Tibial nerve (tissue), 4 donors: ENCODE data around the gene FMN2. TPM values are rescaled to one million over a fixed set of nuclear protein-coding genes. Genes with fewer than 3 reads are reported as not detected.
A peak's percentile ranks its signal among the peaks of the same experiment; 100 is the strongest.

Source experiments
- DNase-seq, 2 donors: peaks; one replicate each; pipeline ENCODE4 v3.0.0-alpha.2; 2019; ENCODE audit warnings: low spot score in 2 of 2
- H3K27ac ChIP-seq, 4 donors: fragments of 200-600 bp; sonication (generic) in 3 of 4; one replicate each; pipeline ENCODE4 v1.5.1; 2017 to 2019; ENCODE audit warnings: mild to moderate bottlenecking in 1 of 4
- H3K27me3 ChIP-seq, 2 donors: fragments of 200-600 bp; sonication (generic) in 1 of 2; one replicate each; pipeline versions ENCODE4 v1.5.1 to v1.6.0; 2017 to 2019
- H3K36me3 ChIP-seq, 3 donors: fragments of 200-600 bp; sonication (generic); one replicate each; pipeline ENCODE4 v1.5.1; 2018 to 2019
- H3K4me1 ChIP-seq, 4 donors: fragments of 200-600 bp; sonication (generic) in 3 of 4; one replicate each; pipeline ENCODE4 v1.5.1; 2017 to 2019
- H3K4me3 ChIP-seq, 4 donors: fragments of 200-600 bp; sonication (generic) in 3 of 4; one replicate each; pipeline ENCODE4 v1.5.1; 2017 to 2019; ENCODE audit warnings: mild to moderate bottlenecking in 1 of 4, moderate library complexity in 1 of 4
- H3K9me3 ChIP-seq, 4 donors: fragments of 200-600 bp; sonication (generic) in 3 of 4; one replicate each; pipeline ENCODE4 v1.5.1; 2017 to 2019
- CTCF ChIP-seq, 5 experiments: fragments of 200-600 bp in 3 of 5; fragments of 450-650 bp in 2 of 5; sonication (generic) in 3 of 5; IDR thresholded peaks; one replicate each; pipeline ENCODE4 v1.5.1; 2016 to 2019; ENCODE audit warnings: antibody characterized with exemption in 5 of 5, mild to moderate bottlenecking in 3 of 5, moderate library complexity in 2 of 5
- EP300 ChIP-seq, 2 donors: sonication (generic); formaldehyde crosslinking; IDR thresholded peaks; one replicate each; pipeline ENCODE4 v1.6.1; 2017; ENCODE audit warnings: antibody characterized with exemption in 2 of 2, mild to moderate bottlenecking in 1 of 2
- POLR2A ChIP-seq, 2 donors: fragments of 450-650 bp; IDR thresholded peaks; one replicate each; pipeline ENCODE4 v1.6.1; 2017; ENCODE audit warnings: antibody characterized with exemption in 2 of 2, mild to moderate bottlenecking in 2 of 2, moderate library complexity in 2 of 2
- WGBS, 2 donors: methylation state at CpG; one replicate each; pipeline ENCODE4 v1.1.5; 2018; 5-methylcytosine and 5-hydroxymethylcytosine counted together
- total RNA-seq, 4 donors: library from RNA; depleted of rRNA; stranded (reverse); fragments of >200 nt; gene quantifications; one replicate each; pipeline ENCODE4 v1.1.0, GENCODE V29; 2016

FMN2 gene
- total RNA-seq, 4 donors from 2014 or later = 16.7 to 24.9 (median 24.4) TPM

DNA sequence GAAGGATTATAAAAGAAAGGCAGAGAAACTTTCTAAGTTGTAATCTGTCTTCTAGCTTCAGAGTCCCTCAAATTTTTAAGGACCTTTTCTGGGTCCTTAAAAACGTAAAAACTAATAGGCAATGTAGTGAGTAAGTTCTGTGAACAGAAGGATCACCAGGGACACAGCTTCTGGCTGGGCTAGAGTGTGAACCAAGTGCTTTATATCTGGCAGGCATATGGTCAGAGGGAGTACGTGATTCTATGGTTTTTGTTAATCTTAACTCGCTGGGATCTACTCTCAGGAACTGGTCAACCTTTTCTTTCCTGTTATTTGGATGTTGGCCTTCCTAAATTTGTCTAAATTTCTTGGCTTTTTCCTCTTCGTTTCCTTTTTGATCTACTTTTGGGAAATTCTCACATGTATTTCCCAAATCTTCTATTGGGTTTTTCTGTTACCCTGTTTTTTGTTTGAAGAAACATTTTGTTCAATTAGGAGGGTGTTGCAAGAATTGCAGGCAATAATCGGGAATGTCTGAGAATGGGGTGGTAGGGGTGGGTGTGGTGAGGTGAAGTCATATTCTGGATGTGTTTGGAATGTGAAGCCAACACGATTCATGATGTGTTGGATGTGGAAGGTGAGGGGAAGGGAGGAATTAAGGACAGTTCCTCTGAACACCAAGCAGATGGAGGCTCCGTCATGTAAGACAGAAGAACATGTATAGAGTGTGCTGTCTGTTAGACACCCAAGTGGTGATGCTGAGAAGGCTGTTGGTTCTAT, 193.2 kb downstream of the FMN2 start:
- Histone ChIP-seq H3K36me3 (peaks cover 0 to 5% (median 0%) of the 10 kb centered on the region in 3 donors), H3K27ac (peak overlapping the region in 1 of 4 donors; percentile 52), H3K9me3 (peaks cover 0 to 5% (median 0%) of the 10 kb centered on the region in 4 donors), H3K27me3 (no peaks in the 10 kb centered on the region), H3K4me1 (no peaks in the 10 kb centered on the region), H3K4me3 (no peak overlapping the region)
- TF ChIP-seq POLR2A (IDR thresholded peaks at IDR 0.05) (no peak), EP300 (IDR thresholded peaks at IDR 0.05) (no peak), CTCF (IDR thresholded peaks at IDR 0.05) (no peak)
- 80 to 84% methylated on average over 7 of the region's 7 CpGs for WGBS, 2 donors
- DNase-seq = peak in 1 of 2 donors; percentile 13

DNA sequence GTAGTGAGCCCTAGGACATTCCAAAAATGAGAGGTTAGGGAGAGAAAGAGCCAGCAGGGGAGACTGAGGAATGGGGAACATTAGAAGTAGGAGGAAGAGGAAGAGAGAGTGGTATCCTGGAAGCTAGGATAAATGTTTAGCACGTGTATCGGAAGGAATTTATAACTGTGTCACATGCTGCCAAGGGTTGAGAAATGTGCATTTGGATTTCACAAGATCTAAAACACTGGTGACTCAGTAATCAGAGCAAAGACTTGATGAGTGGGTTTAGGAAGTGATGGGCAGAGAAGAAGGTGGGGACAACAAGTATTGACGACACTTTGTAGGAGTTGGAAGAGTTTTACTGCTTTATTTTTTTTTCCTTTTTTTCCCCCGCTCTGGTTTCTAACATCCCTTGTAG, 193.9 kb downstream of the FMN2 start:
- no peaks in the 10 kb centered on the region for H3K27me3 ChIP-seq
- TF ChIP-seq POLR2A (IDR thresholded peaks at IDR 0.05) = no peak
- TF ChIP-seq EP300 (IDR thresholded peaks at IDR 0.05) = peak in 1 of 2 donors; percentile 24
- peaks cover 0 to 5% (median 0%) of the 10 kb centered on the region in 3 donors for H3K36me3 ChIP-seq
- WGBS, 2 donors = 81 to 83% methylated on average over 4 of the region's 4 CpGs
- no peaks in the 10 kb centered on the region for H3K4me1 ChIP-seq
- peak in 1 of 2 donors; percentile 16 for DNase-seq
- H3K27ac ChIP-seq = peak overlapping the region in 1 of 4 donors; percentile 52
- peaks cover 0 to 5% (median 0%) of the 10 kb centered on the region in 4 donors for H3K9me3 ChIP-seq
- no peak overlapping the region for H3K4me3 ChIP-seq

GRCh38 chr1:240287722-240288121, 196.0 kb downstream of the FMN2 start:
- TF ChIP-seq POLR2A (IDR thresholded peaks at IDR 0.05) (no peak), CTCF (IDR thresholded peaks at IDR 0.05) (no peak)
- Histone ChIP-seq H3K4me1 (no peaks in the 10 kb centered on the region), H3K4me3 (no peak overlapping the region), H3K9me3 (peaks cover 0 to 5% (median 0%) of the 10 kb centered on the region in 4 donors), H3K27ac (no peak overlapping the region), H3K27me3 (no peaks in the 10 kb centered on the region), H3K36me3 (peaks cover 0 to 5% (median 0%) of the 10 kb centered on the region in 3 donors)
- no peak for DNase-seq
- 89 to 91% methylated on average over 1 of the region's 1 CpG for WGBS, 2 donors

DNA sequence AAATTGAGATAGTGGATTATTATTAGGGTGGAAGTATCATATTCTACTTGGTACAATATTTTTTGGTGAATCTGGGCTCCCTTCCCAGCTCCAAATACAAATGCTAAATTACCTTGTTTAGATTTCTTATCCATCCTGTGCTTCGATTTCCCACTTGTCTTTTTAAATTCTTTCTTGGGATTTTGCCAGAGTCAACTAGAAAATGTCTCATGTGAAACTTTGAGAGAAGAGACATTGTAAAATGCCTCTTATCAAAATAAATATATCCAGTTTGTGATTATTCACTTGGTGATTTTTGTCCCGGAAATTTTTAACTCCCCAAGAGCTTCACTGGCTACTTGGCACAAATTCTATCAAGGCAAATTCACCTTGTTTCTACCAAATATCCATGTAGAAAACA, 202.0 kb downstream of the FMN2 start:
- no peak for TF ChIP-seq EP300 (IDR thresholded peaks at IDR 0.05)
- no peak for TF ChIP-seq POLR2A (IDR thresholded peaks at IDR 0.05)
- TF ChIP-seq CTCF (IDR thresholded peaks at IDR 0.05) = no peak
- H3K36me3 ChIP-seq = no peaks in the 10 kb centered on the region
- H3K4me1 ChIP-seq = peaks cover 0 to 15% (median 3%) of the 10 kb centered on the region in 4 donors
- no peak for DNase-seq
- WGBS, 2 donors = 29 to 36% methylated on average over 2 of the region's 2 CpGs
- H3K4me3 ChIP-seq = no peak overlapping the region
- H3K27ac ChIP-seq = no peak overlapping the region
- H3K27me3 ChIP-seq = no peaks in the 10 kb centered on the region
- no peaks in the 10 kb centered on the region for H3K9me3 ChIP-seq

DNA sequence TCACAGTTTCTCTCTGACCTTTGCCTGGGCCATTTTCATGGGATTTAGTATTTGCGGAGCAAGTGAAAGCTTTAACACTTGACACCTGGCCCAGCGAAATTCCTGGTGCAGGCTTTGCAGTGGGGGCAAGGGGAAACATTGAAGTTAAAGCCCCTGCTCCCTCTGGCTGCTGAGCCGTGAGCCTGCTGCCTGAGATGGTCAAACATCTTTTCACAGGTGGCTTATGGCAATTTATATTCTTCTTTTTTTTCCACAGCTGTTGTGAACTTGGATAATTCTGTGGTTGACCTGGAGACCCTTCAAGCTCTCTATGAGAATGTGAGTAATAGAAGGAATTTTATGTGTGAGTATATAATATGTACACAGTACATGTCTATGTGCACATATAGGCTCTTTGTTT, 202.9 kb downstream of the FMN2 start:
- 15 to 17% methylated on average over 3 of the region's 3 CpGs for WGBS, 2 donors
- DNase-seq = no peak
- Histone ChIP-seq H3K27ac (no peak overlapping the region), H3K9me3 (no peaks in the 10 kb centered on the region), H3K36me3 (no peaks in the 10 kb centered on the region), H3K27me3 (no peaks in the 10 kb centered on the region), H3K4me3 (no peak overlapping the region), H3K4me1 (peaks cover 0 to 15% (median 3%) of the 10 kb centered on the region in 4 donors)
- TF ChIP-seq POLR2A (IDR thresholded peaks at IDR 0.05) (no peak), CTCF (IDR thresholded peaks at IDR 0.05) (no peak), EP300 (IDR thresholded peaks at IDR 0.05) (no peak)
